ENCODE measurements around the gene GLG1.

GLG1 gene

GRCh38 chr16:74596586-74596985, 10.3 kb downstream of the GLG1 start:
- no peaks in the 10 kb centered on the region for H3K9me3 Mint-ChIP-seq
- H3K36me3 Mint-ChIP-seq, result peaks cover 35% of the 10 kb centered on the region
- H3K4me3 Mint-ChIP-seq, result no peak overlapping the region
- no peak overlapping the region for H3K27ac Mint-ChIP-seq
- no peak for ATAC-seq
- no peak for DNase-seq (ENCODE audit: low spot score in 2 of 2)
- peaks cover 31% of the 10 kb centered on the region for H3K4me1 Mint-ChIP-seq

- no peaks in the 10 kb centered on the region for H3K9me3 Mint-ChIP-seq
- H3K4me1 Mint-ChIP-seq, result peaks cover 20% of the 10 kb centered on the region
- no peak overlapping the region for H3K4me3 Mint-ChIP-seq
- ATAC-seq, result no peak
- DNase-seq (ENCODE audit: low spot score in 2 of 2), result no peak
- peaks cover 37% of the 10 kb centered on the region for H3K36me3 Mint-ChIP-seq
- H3K27ac Mint-ChIP-seq, result peak overlapping the region; percentile 37
Observed at GRCh38 chr16:74592847-74593246, 14.1 kb downstream of the GLG1 start.

GRCh38 chr16:74591876-74592650, 14.9 kb downstream of the GLG1 start:
- no peak overlapping the region for H3K27ac Mint-ChIP-seq
- H3K9me3 Mint-ChIP-seq, result no peaks in the 10 kb centered on the region
- no peak for DNase-seq (ENCODE audit: low spot score in 2 of 2)
- H3K36me3 Mint-ChIP-seq, result peaks cover 29% of the 10 kb centered on the region
- peaks cover 28% of the 10 kb centered on the region for H3K4me1 Mint-ChIP-seq
- H3K4me3 Mint-ChIP-seq, result no peak overlapping the region
- ATAC-seq, result no peak

- Mint-ChIP-seq H3K27ac (no peak overlapping the region), H3K4me1 (peaks cover 61% of the 10 kb centered on the region), H3K4me3 (no peak overlapping the region), H3K9me3 (no peaks in the 10 kb centered on the region), H3K36me3 (peaks cover 15% of the 10 kb centered on the region)
- no peak for DNase-seq (ENCODE audit: low spot score in 2 of 2)
- no peak for ATAC-seq
Observed at GRCh38 chr16:74586948-74587347, 20.0 kb downstream of the GLG1 start.

GRCh38 chr16:74585846-74586443, 21.0 kb downstream of the GLG1 start:
- ATAC-seq, result no peak
- Mint-ChIP-seq H3K9me3 (no peaks in the 10 kb centered on the region), H3K4me1 (peaks cover 71% of the 10 kb centered on the region), H3K4me3 (no peak overlapping the region), H3K36me3 (peaks cover 15% of the 10 kb centered on the region), H3K27ac (no peak overlapping the region)
- DNase-seq (ENCODE audit: low spot score in 2 of 2), result no peak

DNA sequence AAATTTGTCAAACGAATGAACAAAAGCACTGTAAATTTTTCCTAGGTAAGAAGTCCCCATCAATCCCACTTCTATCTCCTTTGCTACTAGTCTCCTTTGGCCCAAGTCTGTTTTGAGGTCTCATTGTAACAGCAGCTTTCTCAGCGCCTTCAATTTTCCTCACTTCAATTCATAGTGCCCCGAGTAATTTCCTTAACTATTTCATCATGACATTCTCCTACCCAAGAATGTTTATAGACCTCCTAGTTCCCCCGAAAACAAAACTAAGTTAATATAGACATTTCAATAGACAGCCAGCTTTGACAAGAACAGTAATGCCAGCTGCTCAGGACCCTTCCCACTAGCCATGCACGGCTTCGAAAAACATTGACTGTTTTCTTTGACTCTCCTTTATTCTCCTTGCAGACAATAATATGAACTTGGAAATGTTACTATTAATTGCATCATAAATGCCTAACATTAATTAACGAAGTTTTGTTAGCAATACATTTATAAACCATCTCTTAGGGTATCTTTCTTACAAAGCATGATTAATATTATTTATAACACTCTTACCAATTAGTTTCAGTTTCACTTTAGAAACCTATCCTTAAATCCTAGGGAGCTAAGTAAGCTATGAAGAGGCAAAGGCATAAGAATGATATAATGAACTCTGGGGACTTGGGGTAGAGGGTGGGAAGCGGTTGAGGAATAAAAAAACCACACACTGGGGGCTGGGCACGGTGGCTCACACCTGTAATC, 22.8 kb downstream of the GLG1 start:
- Mint-ChIP-seq H3K4me1 (peaks cover 77% of the 10 kb centered on the region), H3K27ac (peak overlapping the region; percentile 2), H3K9me3 (no peaks in the 10 kb centered on the region), H3K36me3 (peaks cover 10% of the 10 kb centered on the region), H3K4me3 (no peak overlapping the region)
- no peak for DNase-seq (ENCODE audit: low spot score in 2 of 2)
- no peak for ATAC-seq

DNA sequence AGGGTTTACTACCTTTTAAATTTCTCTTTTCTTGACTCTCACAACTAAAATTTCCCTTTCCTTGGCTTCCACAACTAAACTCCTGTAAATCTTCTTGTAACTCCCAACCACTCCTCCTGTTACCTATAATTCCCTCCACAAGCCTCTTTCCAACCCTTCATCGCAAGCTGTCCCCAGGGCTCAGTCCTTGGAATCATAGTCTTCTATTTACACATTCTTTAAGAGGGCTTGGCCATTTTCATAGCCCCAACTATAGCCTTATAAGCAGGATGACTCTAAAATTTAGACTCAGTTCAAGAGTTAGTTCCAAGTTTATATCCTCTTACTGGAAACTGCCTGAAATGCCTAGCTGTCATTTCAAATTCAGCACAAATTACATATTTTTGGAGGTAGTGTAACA, 23.9 kb downstream of the GLG1 start:
- peaks cover 77% of the 10 kb centered on the region for H3K4me1 Mint-ChIP-seq
- no peak overlapping the region for H3K4me3 Mint-ChIP-seq
- no peak overlapping the region for H3K27ac Mint-ChIP-seq

GRCh38 chr16:74580833-74581232, 26.1 kb downstream of the GLG1 start:
- ATAC-seq (peak; percentile 31), DNase-seq (ENCODE audit: low spot score in 2 of 2) (no peak)
- H3K36me3 Mint-ChIP-seq, result no peaks in the 10 kb centered on the region
- peaks cover 64% of the 10 kb centered on the region for H3K4me1 Mint-ChIP-seq
- no peak overlapping the region for H3K4me3 Mint-ChIP-seq
- H3K9me3 Mint-ChIP-seq, result no peaks in the 10 kb centered on the region
- no peak overlapping the region for H3K27ac Mint-ChIP-seq

More for the DNA sequence above, 23.9 kb downstream of the GLG1 start:
- ATAC-seq (no peak), DNase-seq (ENCODE audit: low spot score in 2 of 2) (no peak)
- H3K9me3 Mint-ChIP-seq, result no peaks in the 10 kb centered on the region
- H3K36me3 Mint-ChIP-seq, result no peaks in the 10 kb centered on the region

GRCh38 chr16:74578838-74579237, 28.1 kb downstream of the GLG1 start:
- Mint-ChIP-seq H3K36me3 (peaks cover 5% of the 10 kb centered on the region), H3K4me3 (no peak overlapping the region), H3K4me1 (peaks cover 59% of the 10 kb centered on the region), H3K9me3 (no peaks in the 10 kb centered on the region), H3K27ac (no peak overlapping the region)
- ATAC-seq (no peak), DNase-seq (ENCODE audit: low spot score in 2 of 2) (no peak)

- peaks cover 55% of the 10 kb centered on the region for H3K4me1 Mint-ChIP-seq
- H3K9me3 Mint-ChIP-seq, result no peaks in the 10 kb centered on the region
- H3K36me3 Mint-ChIP-seq, result peaks cover 5% of the 10 kb centered on the region
- DNase-seq (ENCODE audit: low spot score in 2 of 2) (no peak), ATAC-seq (no peak)
- peak overlapping the region; percentile 20 for H3K27ac Mint-ChIP-seq
- H3K4me3 Mint-ChIP-seq, result no peak overlapping the region
Observed at GRCh38 chr16:74578433-74578832, 28.5 kb downstream of the GLG1 start.

DNA sequence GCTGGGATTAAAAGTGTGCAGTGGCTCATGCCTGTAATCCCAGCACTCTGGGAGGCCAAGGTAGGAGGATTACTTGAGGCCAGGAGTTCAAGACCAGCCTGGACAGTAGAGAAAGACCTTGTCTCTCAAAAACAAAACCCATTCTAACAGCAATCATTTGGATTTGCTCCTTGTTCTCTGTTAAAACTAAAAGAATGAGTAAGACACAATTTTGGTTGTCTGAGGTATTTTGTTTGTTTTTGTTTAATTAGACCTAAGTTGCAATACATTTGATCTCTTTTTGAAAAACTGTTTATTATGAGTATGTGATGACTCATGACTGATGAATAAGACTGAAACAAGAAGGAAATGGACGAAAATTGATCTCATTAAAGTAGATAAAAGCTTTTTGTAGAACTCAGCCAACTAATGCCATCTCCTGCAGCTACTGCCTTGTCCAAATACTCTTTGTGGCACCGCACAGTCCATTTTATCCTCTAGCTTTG, 29.0 kb downstream of the GLG1 start:
- ATAC-seq, result peak; percentile 80
- peak overlapping the region; percentile 20 for H3K27ac Mint-ChIP-seq

DNA sequence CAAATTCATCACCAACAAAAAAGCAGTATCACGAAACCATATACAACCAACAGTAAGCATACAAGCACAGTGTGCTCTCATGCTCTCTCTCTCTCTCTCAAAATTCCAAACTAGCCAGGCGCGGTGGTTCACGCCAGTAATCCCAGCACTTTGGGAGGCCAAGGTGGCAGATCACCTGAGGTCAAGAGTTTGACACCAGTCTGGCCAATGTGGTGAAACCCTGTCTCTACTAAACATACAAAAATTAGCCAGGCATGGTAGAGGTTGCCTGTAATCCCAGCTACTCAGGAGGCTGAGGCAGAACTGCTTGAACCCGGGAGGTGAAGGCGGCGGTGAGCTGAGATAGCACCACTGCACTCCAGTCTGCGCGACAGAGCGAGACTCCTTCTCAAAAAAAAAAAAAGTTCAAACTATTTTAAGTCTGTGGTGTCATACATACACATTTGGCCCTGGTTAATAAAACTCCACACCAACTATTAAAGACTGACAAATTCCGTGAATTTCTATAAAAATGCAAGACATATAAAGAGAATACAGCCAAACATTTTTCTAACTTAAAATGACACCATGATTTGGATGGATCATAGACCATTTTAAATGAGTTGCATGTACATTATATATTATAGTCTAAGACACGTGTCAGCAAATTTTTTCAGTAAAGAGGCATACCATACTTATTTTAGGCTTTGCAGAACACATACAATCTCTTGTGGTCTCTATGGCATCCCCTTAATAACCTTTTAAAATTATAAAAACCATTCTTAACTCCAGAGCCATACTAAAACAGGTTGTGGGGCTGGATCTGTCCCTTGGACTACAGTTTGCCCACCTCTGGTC, 30.9 kb downstream of the GLG1 start:
- Mint-ChIP-seq H3K27ac (no peak overlapping the region), H3K4me1 (peaks cover 54% of the 10 kb centered on the region), H3K4me3 (no peak overlapping the region), H3K9me3 (no peaks in the 10 kb centered on the region), H3K36me3 (peaks cover 5% of the 10 kb centered on the region)
- DNase-seq (ENCODE audit: low spot score in 2 of 2) (no peak), ATAC-seq (no peak)

More for the DNA sequence above, 29.0 kb downstream of the GLG1 start:
- Mint-ChIP-seq H3K9me3 (no peaks in the 10 kb centered on the region), H3K4me3 (no peak overlapping the region), H3K36me3 (peaks cover 5% of the 10 kb centered on the region), H3K4me1 (peaks cover 52% of the 10 kb centered on the region)
- DNase-seq (ENCODE audit: low spot score in 2 of 2), result no peak

DNA sequence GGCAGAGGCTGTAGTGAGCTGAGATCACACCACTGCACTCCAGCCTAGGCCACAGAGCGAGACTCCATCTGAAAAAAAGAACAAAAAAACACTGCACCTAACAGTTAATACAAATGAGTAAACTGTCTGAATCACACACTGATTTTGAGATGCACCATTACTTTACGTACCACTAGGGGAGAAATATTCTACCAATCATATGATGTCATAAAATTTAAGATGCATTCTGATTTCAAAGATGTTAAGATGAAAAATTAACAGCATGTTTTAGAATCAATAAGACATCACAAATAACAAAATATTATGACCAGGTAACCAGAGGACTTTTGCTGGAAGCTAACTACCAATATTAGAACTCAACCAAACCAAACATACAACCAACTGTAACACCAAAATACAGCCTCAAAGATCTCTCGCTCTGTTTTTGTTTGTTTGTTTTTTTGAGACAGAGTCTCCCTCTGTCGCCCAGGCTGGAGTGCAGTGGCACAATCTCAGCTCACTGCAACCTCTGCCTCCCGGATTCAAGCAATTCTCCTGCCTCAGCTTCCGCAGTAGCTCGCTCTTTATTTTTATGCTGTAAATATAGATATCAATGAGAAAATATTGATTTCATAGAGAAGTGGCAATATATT, 31.6 kb downstream of the GLG1 start:
- no peaks in the 10 kb centered on the region for H3K9me3 Mint-ChIP-seq
- DNase-seq (ENCODE audit: low spot score in 2 of 2) (no peak), ATAC-seq (no peak)
- no peak overlapping the region for H3K27ac Mint-ChIP-seq
- peaks cover 51% of the 10 kb centered on the region for H3K4me1 Mint-ChIP-seq
- H3K4me3 Mint-ChIP-seq, result no peak overlapping the region
- H3K36me3 Mint-ChIP-seq, result peaks cover 5% of the 10 kb centered on the region

GRCh38 chr16:74574146-74574545, 32.8 kb downstream of the GLG1 start:
- Mint-ChIP-seq H3K4me1 (peaks cover 55% of the 10 kb centered on the region), H3K27ac (no peak overlapping the region), H3K9me3 (no peaks in the 10 kb centered on the region), H3K4me3 (no peak overlapping the region), H3K36me3 (peaks cover 5% of the 10 kb centered on the region)
- no peak for ATAC-seq
- DNase-seq (ENCODE audit: low spot score in 2 of 2), result no peak
